ENCODE results near the gene ECD. TPM values are rescaled to one million over a fixed set of nuclear protein-coding genes. Genes with fewer than 3 reads are reported as not detected.
"Not testable (repeated sequence)": the region's sequence is repeated elsewhere in the genome, so short reads cannot be mapped to it uniquely, and the experiment has no call there.

The ECD gene
- total RNA-seq, 1 donor = 33.2 TPM

GRCh38 chr10:73161662-73162061 is 6.1 kb downstream of the ECD start:
- TF ChIP-seq CTCF (IDR thresholded peaks at IDR 0.05; ENCODE audit: insufficient read depth, low read depth, low read length) = no peak
- H3K4me3 ChIP-seq (ENCODE audit: low read depth, low read length) = no peak overlapping the region
- no peak for DNase-seq (ENCODE audit: low read depth)

GRCh38 chr10:73161079-73161478 is 6.7 kb downstream of the ECD start:
- no peak for TF ChIP-seq CTCF (IDR thresholded peaks at IDR 0.05; ENCODE audit: insufficient read depth, low read depth, low read length)
- no peak overlapping the region for H3K4me3 ChIP-seq (ENCODE audit: low read depth, low read length)
- DNase-seq (ENCODE audit: low read depth) = no peak

- no peak overlapping the region for H3K4me3 ChIP-seq (ENCODE audit: low read depth, low read length)
- peak; percentile 70 for TF ChIP-seq CTCF (IDR thresholded peaks at IDR 0.05; ENCODE audit: insufficient read depth, low read depth, low read length)
- peak; percentile 60 for DNase-seq (ENCODE audit: low read depth)
Observed at GRCh38 chr10:73159038-73159648, 8.7 kb downstream of the ECD start.

- DNase-seq (ENCODE audit: low read depth) = no peak
- TF ChIP-seq CTCF (IDR thresholded peaks at IDR 0.05; ENCODE audit: insufficient read depth, low read depth, low read length) = no peak
- no peak overlapping the region for H3K4me3 ChIP-seq (ENCODE audit: low read depth, low read length)
Observed at GRCh38 chr10:73156054-73156453, 11.8 kb downstream of the ECD start.

- TF ChIP-seq CTCF (IDR thresholded peaks at IDR 0.05; ENCODE audit: insufficient read depth, low read depth, low read length) = no peak
- H3K4me3 ChIP-seq (ENCODE audit: low read depth, low read length) = no peak overlapping the region
Observed at GRCh38 chr10:73152009-73152408, 15.8 kb downstream of the ECD start.

GRCh38 chr10:73150633-73151413 is 17.0 kb downstream of the ECD start:
- DNase-seq (ENCODE audit: low read depth); H3K4me3 ChIP-seq (ENCODE audit: low read depth, low read length): not testable (repeated sequence)

More at GRCh38 chr10:73152009-73152408, 15.8 kb downstream of the ECD start:
- DNase-seq (ENCODE audit: low read depth) = no peak

- TF ChIP-seq CTCF (IDR thresholded peaks at IDR 0.05; ENCODE audit: insufficient read depth, low read depth, low read length) = no peak
- H3K4me3 ChIP-seq (ENCODE audit: low read depth, low read length) = no peak overlapping the region
Observed at GRCh38 chr10:73141603-73142002, 26.2 kb downstream of the ECD start.

More at GRCh38 chr10:73141603-73142002, 26.2 kb downstream of the ECD start:
- DNase-seq (ENCODE audit: low read depth) = no peak

Measured in fibroblast of villous mesenchyme (primary cell).